Measurements from ENCODE around the gene PCMT1. TPM values are rescaled to one million over a fixed set of nuclear protein-coding genes. Genes with fewer than 3 reads are reported as not detected.

The PCMT1 gene
- total and polyA plus RNA-seq, 9 donors = 48.1 to 71.8 (median 54.7) TPM

DNA sequence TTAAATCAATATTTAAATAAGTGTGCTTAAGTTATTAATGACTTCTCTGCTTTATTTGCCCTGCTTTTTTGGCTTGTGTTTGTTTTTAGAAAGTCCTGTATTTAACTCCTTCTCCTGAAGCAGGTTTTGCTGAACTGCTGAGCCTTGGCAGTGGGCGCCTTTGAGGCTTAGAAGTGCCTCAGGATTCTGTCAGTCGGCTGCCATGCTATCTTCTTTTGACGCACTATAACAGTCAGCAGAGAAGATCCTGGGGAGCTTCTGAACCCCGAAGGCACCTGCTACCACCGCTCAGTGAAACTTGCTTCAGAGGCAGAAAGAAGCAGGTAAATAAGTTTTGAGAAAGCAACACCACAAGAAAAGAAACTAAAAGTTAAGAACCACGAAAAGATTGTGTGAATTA is 22.4 kb downstream of the PCMT1 start:
- WGBS, 3 donors = 91 to 94% (median 94%) methylated on average over 6 of the region's 6 CpGs
- H3K27ac ChIP-seq = no peak overlapping the region
- H3K9me3 ChIP-seq = no peaks in the 10 kb centered on the region
- peaks cover 2% of the 10 kb centered on the region for H3K36me3 ChIP-seq
- no peak for DNase-seq
- H3K4me1 ChIP-seq (ENCODE audit: insufficient read depth) = no peaks in the 10 kb centered on the region
- H3K27me3 ChIP-seq = no peaks in the 10 kb centered on the region
- no peak for TF ChIP-seq EP300 (IDR thresholded peaks at IDR 0.05)
- no peak overlapping the region for H3K4me3 ChIP-seq
- intact Hi-C loops (cut with DNase I) = no loop called here

DNA sequence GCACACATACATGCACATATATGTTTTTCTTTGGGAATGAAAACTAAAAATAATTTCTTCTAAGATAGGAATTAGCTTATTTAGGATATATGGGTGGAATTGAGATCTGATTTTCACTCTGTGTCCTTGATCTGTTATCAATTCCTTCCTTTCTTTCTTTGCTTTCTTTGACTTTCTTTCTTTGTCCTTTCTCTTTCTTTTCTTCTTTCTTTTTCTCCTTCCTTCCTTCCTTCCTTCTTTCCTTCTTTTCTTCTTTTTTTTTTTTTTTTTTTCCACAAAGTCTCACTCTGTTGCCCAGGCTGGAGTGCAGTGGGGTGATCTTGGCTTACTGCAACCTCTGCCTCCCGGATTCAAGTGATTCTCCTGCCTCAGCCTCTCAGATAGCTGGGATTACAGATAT is 28.1 kb downstream of the PCMT1 start:
- Histone ChIP-seq H3K27ac (no peak overlapping the region), H3K36me3 (no peaks in the 10 kb centered on the region), H3K27me3 (no peaks in the 10 kb centered on the region), H3K4me3 (no peak overlapping the region), H3K4me1 (ENCODE audit: insufficient read depth) (no peaks in the 10 kb centered on the region), H3K9me3 (no peaks in the 10 kb centered on the region)
- no peak for DNase-seq
- TF ChIP-seq, protein P1, sequence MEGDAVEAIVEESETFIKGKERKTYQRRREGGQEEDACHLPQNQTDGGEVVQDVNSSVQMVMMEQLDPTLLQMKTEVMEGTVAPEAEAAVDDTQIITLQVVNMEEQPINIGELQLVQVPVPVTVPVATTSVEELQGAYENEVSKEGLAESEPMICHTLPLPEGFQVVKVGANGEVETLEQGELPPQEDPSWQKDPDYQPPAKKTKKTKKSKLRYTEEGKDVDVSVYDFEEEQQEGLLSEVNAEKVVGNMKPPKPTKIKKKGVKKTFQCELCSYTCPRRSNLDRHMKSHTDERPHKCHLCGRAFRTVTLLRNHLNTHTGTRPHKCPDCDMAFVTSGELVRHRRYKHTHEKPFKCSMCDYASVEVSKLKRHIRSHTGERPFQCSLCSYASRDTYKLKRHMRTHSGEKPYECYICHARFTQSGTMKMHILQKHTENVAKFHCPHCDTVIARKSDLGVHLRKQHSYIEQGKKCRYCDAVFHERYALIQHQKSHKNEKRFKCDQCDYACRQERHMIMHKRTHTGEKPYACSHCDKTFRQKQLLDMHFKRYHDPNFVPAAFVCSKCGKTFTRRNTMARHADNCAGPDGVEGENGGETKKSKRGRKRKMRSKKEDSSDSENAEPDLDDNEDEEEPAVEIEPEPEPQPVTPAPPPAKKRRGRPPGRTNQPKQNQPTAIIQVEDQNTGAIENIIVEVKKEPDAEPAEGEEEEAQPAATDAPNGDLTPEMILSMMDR (IDR thresholded peaks at IDR 0.05) = no peak
- TF ChIP-seq POLR2A (IDR thresholded peaks at IDR 0.05) = no peak
- intact Hi-C loops (cut with DNase I) = no loop called here
- 78 to 98% (median 94%) methylated on average over 1 of the region's 1 CpG for WGBS, 3 donors

DNA sequence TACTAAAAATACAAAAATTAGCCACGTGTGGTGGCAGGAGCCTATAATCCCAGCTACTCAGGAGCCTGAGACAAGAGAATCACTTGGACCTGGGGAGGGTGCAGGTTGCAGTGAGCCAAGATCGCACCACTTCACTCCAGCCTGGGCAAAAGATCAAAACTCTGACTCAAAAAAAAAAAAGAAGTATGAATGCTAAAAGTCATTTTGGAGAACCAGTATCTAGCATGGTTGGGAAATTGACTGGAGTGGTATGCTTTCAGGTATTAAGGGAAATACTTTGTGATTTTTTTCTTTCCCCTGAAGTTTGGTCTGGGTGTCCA is 30.1 kb downstream of the PCMT1 start:
- Histone ChIP-seq H3K27me3 (no peaks in the 10 kb centered on the region), H3K36me3 (no peaks in the 10 kb centered on the region), H3K4me3 (no peak overlapping the region), H3K9me3 (no peaks in the 10 kb centered on the region), H3K4me1 (ENCODE audit: insufficient read depth) (no peaks in the 10 kb centered on the region), H3K27ac (no peak overlapping the region)
- intact Hi-C loops (cut with DNase I) = no loop called here
- WGBS, 3 donors = 25 to 43% (median 37%) methylated on average over 2 of the region's 2 CpGs
- TF ChIP-seq EP300 (IDR thresholded peaks at IDR 0.05) (no peak), POLR2A (IDR thresholded peaks at IDR 0.05) (no peak)
- TF ChIP-seq, protein P1 (IDR thresholded peaks at IDR 0.05) = no peak
- no peak for DNase-seq

DNA sequence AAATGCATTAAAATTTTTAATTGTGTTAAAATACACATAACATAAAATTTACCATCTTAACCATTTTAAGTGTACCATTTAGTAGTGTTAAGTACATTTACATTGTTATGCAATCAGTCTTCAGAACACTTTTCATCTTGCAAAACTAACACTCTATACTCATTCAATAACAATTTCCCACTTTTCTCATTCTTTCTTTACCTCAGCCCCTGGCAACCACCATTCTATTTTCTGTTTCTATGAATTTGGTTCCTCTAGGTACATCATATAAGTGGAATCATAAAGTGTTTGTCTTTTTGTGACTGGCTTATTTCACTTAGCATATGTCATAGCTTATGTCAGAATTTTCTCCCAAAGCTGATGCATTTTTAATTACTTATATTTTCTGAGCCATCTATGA is 32.2 kb downstream of the PCMT1 start:
- no peaks in the 10 kb centered on the region for H3K36me3 ChIP-seq
- intact Hi-C loops (cut with DNase I) = no loop called here

DNA sequence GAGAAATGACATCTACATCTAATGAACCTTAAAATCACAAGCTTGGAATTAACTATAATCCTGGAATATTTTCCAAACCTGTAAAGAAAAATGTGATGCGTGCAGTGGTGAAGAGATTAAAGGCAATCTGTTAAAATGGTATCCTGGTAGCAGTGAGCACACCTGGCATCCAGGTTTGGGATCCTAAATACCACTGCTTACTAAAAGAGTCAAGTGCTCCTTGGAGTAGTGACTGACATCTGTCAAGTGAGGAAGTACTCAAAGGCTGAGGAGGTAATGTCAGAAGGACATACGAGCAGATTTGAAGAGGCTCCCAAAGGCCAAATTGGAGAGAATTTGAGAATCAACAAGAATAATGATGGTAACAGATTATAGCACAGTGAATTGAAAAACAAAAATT is 32.8 kb downstream of the PCMT1 start:
- no peak overlapping the region for H3K27ac ChIP-seq
- no peaks in the 10 kb centered on the region for H3K27me3 ChIP-seq
- TF ChIP-seq, protein P1 (IDR thresholded peaks at IDR 0.05) = no peak
- TF ChIP-seq POLR2A (IDR thresholded peaks at IDR 0.05) (no peak), EP300 (IDR thresholded peaks at IDR 0.05) (no peak)
- no peak for DNase-seq
- no peak overlapping the region for H3K4me3 ChIP-seq
- WGBS, 3 donors = 93 to 96% (median 93%) methylated on average over 2 of the region's 2 CpGs
- intact Hi-C loops (cut with DNase I) = no loop called here
- no peaks in the 10 kb centered on the region for H3K4me1 ChIP-seq (ENCODE audit: insufficient read depth)
- H3K9me3 ChIP-seq = no peaks in the 10 kb centered on the region
- H3K36me3 ChIP-seq = no peaks in the 10 kb centered on the region

More for the DNA sequence above, 32.2 kb downstream of the PCMT1 start:
- H3K9me3 ChIP-seq = no peaks in the 10 kb centered on the region
- H3K4me1 ChIP-seq (ENCODE audit: insufficient read depth) = no peaks in the 10 kb centered on the region
- H3K27ac ChIP-seq = no peak overlapping the region
- no peak for TF ChIP-seq POLR2A (IDR thresholded peaks at IDR 0.05)
- TF ChIP-seq, protein P1 (IDR thresholded peaks at IDR 0.05) = no peak
- no peak for TF ChIP-seq EP300 (IDR thresholded peaks at IDR 0.05)
- no peak for DNase-seq
- H3K27me3 ChIP-seq = no peaks in the 10 kb centered on the region
- no peak overlapping the region for H3K4me3 ChIP-seq

Measured in ovary (tissue), 9 donors.